Measurements from ENCODE around the gene CADM1. TPM values are rescaled to one million over a fixed set of nuclear protein-coding genes. Genes with fewer than 3 reads are reported as not detected.

Gene CADM1
- total and polyA plus RNA-seq, 10 of the 15 experiments (the other 5 are each of a cell fraction or from before 2014, with no cell fraction given) = 0.03 to 0.48 (median 0.15) TPM; not detected in 3

DNA sequence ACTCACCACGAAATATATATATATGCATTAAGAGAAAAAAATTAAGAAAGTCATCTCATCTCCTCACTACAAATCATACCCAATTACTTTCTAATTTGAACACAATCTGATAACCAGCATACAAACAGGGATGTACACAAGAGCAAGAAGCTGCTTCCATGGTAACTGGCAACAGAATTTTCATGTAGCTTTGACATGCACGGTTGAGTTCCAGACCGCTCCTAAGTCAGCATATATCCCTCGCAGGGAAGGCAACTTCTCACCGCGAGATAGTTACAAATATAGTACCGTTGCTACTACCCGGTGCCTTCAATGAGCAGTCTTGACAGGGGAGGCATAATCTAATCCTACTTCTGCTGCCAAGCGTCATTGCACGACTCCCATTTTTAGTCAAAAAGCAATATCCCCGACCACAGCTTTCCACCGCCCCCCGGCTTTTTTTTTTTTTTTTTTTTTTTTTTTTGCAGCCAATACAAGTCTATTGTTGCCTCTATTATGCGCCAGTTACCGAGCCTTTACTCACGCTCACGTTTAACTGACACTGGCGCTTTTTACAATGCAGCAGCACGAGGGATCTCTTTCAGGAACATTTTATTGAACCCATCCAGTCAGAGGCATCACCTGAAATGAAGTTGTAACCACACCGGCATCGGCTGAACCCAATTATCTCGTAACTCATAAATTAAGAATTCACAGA is 2.2 kb downstream of the CADM1 start:
- Histone ChIP-seq H3K9ac (ENCODE audit: control insufficient read depth, insufficient read depth, low read length) (no peak overlapping the region), H3K9me3 (replicated peaks; ENCODE audit: control insufficient read depth, insufficient read depth, low read length) (no peaks in the 10 kb centered on the region; the same call in 2 of the 3 replicates), H3K4me3 (no peak overlapping the region), H3K79me2 (ENCODE audit: control insufficient read depth, insufficient read depth, low read length) (no peaks in the 10 kb centered on the region), H4K20me1 (ENCODE audit: control insufficient read depth, insufficient read depth) (no peaks in the 10 kb centered on the region), H3K27me3 (replicated peaks in 1 of 2; ENCODE audit: control insufficient read depth in 2 of 2, insufficient read depth in 2 of 2, low read length in 1 of 2) (peaks cover 12 to 28% of the 10 kb centered on the region in 2 experiments), H3K27ac (ENCODE audit: control insufficient read depth, insufficient read depth) (no peak overlapping the region), H3K4me2 (ENCODE audit: control insufficient read depth, insufficient read depth) (peak overlapping the region; percentile 1), H3K36me3 (ENCODE audit: control insufficient read depth in 2 of 2, insufficient read depth in 2 of 2, low read length in 1 of 2) (no peaks in the 10 kb centered on the region), H2AFZ (ENCODE audit: control insufficient read depth, low read depth, low read length) (no peak overlapping the region), H3K4me1 (ENCODE audit: control insufficient read depth, insufficient read depth, low read length) (peaks cover 4% of the 10 kb centered on the region; the same call in 1 of the 2 replicates)
- peak; percentile 75 for ATAC-seq
- BruUV-seq (replicated peaks) = no TSS peak
- ChIA-PET CTCF (no interaction called here), SMC1A (ENCODE audit: uncharacterized antibody, unreplicated experiment) (interaction anchor here (0.6 to 1.2 kb wide), 2 partner anchors 29 to 39 kb away, joined by 3 read pairs; no protein-coding TSS in a partner anchor), RAD21 (ENCODE audit: unreplicated experiment) (interaction anchor here (0.6 to 1.2 kb wide), 2 partner anchors 84 to 646 kb away, joined by 4 to 6 read pairs; no protein-coding TSS in a partner anchor), POLR2A (no interaction called here)
- intact Hi-C loops (cut with micrococcal nuclease; ENCODE audit: unreplicated experiment) = loop anchor here (10.0 kb wide), 1 partner anchor 423 kb away; no protein-coding TSS in a partner anchor
- TF ChIP-seq RUNX3 (IDR thresholded peaks at IDR 0.05; ENCODE audit: low read length) = peak; percentile 49
- TF ChIP-seq, protein P1, sequence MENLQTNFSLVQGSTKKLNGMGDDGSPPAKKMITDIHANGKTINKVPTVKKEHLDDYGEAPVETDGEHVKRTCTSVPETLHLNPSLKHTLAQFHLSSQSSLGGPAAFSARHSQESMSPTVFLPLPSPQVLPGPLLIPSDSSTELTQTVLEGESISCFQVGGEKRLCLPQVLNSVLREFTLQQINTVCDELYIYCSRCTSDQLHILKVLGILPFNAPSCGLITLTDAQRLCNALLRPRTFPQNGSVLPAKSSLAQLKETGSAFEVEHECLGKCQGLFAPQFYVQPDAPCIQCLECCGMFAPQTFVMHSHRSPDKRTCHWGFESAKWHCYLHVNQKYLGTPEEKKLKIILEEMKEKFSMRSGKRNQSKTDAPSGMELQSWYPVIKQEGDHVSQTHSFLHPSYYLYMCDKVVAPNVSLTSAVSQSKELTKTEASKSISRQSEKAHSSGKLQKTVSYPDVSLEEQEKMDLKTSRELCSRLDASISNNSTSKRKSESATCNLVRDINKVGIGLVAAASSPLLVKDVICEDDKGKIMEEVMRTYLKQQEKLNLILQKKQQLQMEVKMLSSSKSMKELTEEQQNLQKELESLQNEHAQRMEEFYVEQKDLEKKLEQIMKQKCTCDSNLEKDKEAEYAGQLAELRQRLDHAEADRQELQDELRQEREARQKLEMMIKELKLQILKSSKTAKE (IDR thresholded peaks at IDR 0.05; ENCODE audit: low read depth, poor library complexity, severe bottlenecking) = no peak
- 0 out of 2 replicates have a peak, but pooled peaks have one; percentile 11 for TF ChIP-seq MEF2A (IDR thresholded peaks at IDR 0.05; ENCODE audit: insufficient read depth, low read depth, low read length)
- FAIRE-seq = peak; percentile 66
- in situ Hi-C loops (cut with MboI) = no loop called here
- WGBS (ENCODE audit: insufficient coverage, insufficient replicate concordance, low lambda C conversion rate, missing lambda C conversion rate) = 3% methylated on average over 21 of the region's 22 CpGs
- DNase-seq (ENCODE audit: low read depth, low spot score) = peak; percentile 20
